Measurements from ENCODE around the gene DUSP22.
"Not testable (repeated sequence)": the region's sequence is repeated elsewhere in the genome, so short reads cannot be mapped to it uniquely, and the experiment has no call there.

Gene DUSP22

GRCh38 chr6:365835-366234 is 73.5 kb downstream of the DUSP22 start:
- DNase-seq (ENCODE audit: low spot score) = no peak

GRCh38 chr6:366389-367297 is 74.4 kb downstream of the DUSP22 start:
- no peak for DNase-seq (ENCODE audit: low spot score)

- DNase-seq (ENCODE audit: low spot score) = no peak
These were observed 75.1 kb downstream of the DUSP22 start for GRCh38 chr6:367298-367794.

- DNase-seq (ENCODE audit: low spot score) = no peak
These were observed 75.8 kb downstream of the DUSP22 start for GRCh38 chr6:367891-368630.

- no peak for DNase-seq (ENCODE audit: low spot score)
These were observed 77.5 kb downstream of the DUSP22 start for GRCh38 chr6:369559-370431.

GRCh38 chr6:370555-370954 is 78.3 kb downstream of the DUSP22 start:
- no peak for DNase-seq (ENCODE audit: low spot score)

- not testable (repeated sequence) for DNase-seq (ENCODE audit: low spot score)
These were observed 79.6 kb downstream of the DUSP22 start for GRCh38 chr6:371851-372250.

GRCh38 chr6:372336-372911 is 80.1 kb downstream of the DUSP22 start:
- DNase-seq (ENCODE audit: low spot score) = no peak

GRCh38 chr6:373031-373430 is 80.7 kb downstream of the DUSP22 start:
- DNase-seq (ENCODE audit: low spot score) = no peak

- no peak for DNase-seq (ENCODE audit: low spot score)
These were observed 81.8 kb downstream of the DUSP22 start for GRCh38 chr6:373773-374724.

GRCh38 chr6:374956-375355 is 82.7 kb downstream of the DUSP22 start:
- DNase-seq (ENCODE audit: low spot score) = no peak

- no peak for DNase-seq (ENCODE audit: low spot score)
These were observed 84.7 kb downstream of the DUSP22 start for GRCh38 chr6:376827-377640.

GRCh38 chr6:377641-378020 is 85.3 kb downstream of the DUSP22 start:
- not testable (repeated sequence) for DNase-seq (ENCODE audit: low spot score)

- no peak for DNase-seq (ENCODE audit: low spot score)
These were observed 86.0 kb downstream of the DUSP22 start for GRCh38 chr6:378090-378957.

- DNase-seq (ENCODE audit: low spot score) = no peak
These were observed 86.7 kb downstream of the DUSP22 start for GRCh38 chr6:378958-379409.

- DNase-seq (ENCODE audit: low spot score) = no peak
These were observed 87.3 kb downstream of the DUSP22 start for GRCh38 chr6:379410-380181.

All from putamen (tissue), 1 donor.